ENCODE results near the gene MAPK14. TPM values are rescaled to one million over a fixed set of nuclear protein-coding genes. Genes with fewer than 3 reads are reported as not detected.

Gene MAPK14
- total RNA-seq, 1 experiment from 2014 or later = 60.9 TPM

DNA sequence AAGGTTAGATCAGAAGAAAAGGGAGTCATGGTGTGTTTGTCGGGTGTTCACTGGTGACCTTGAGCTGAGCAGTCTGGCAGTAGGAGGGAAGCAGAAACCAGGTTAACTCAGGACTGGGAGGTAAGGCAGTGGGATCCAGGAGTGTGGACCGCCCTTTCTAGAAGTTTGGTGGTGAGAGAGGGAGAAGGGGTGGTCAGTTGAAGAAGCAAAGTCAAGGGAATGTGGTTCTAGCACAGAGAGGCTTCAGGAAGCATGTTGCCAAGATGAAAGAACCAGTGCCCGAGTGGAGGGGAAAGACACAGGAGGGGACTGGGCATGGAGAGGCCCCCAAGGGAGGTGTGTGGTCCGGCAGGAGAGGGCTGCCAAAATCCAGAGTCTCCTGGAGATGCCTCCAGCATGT lies 106.3 kb downstream of the MAPK14 start:
- TF ChIP-seq, protein P1, sequence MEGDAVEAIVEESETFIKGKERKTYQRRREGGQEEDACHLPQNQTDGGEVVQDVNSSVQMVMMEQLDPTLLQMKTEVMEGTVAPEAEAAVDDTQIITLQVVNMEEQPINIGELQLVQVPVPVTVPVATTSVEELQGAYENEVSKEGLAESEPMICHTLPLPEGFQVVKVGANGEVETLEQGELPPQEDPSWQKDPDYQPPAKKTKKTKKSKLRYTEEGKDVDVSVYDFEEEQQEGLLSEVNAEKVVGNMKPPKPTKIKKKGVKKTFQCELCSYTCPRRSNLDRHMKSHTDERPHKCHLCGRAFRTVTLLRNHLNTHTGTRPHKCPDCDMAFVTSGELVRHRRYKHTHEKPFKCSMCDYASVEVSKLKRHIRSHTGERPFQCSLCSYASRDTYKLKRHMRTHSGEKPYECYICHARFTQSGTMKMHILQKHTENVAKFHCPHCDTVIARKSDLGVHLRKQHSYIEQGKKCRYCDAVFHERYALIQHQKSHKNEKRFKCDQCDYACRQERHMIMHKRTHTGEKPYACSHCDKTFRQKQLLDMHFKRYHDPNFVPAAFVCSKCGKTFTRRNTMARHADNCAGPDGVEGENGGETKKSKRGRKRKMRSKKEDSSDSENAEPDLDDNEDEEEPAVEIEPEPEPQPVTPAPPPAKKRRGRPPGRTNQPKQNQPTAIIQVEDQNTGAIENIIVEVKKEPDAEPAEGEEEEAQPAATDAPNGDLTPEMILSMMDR (IDR thresholded peaks at IDR 0.05; ENCODE audit: unreplicated experiment) = no peak
- Mint-ChIP-seq H3K27ac (ENCODE audit: unreplicated experiment) (no peak overlapping the region), H3K4me1 (ENCODE audit: low read depth, unreplicated experiment) (peaks cover 27% of the 10 kb centered on the region), H3K9me3 (ENCODE audit: low read depth, unreplicated experiment) (no peaks in the 10 kb centered on the region), H3K36me3 (ENCODE audit: insufficient read depth, unreplicated experiment) (peaks cover 54% of the 10 kb centered on the region), H3K4me3 (ENCODE audit: low read depth, unreplicated experiment) (no peak overlapping the region), H3K27me3 (ENCODE audit: unreplicated experiment) (no peaks in the 10 kb centered on the region)
- DNase-seq = no peak
- intact Hi-C loops (cut with micrococcal nuclease; ENCODE audit: unreplicated experiment) = no loop called here
- CTCF ChIA-PET = no interaction called here
- no TSS peak for BruUV-seq (replicated peaks)

DNA sequence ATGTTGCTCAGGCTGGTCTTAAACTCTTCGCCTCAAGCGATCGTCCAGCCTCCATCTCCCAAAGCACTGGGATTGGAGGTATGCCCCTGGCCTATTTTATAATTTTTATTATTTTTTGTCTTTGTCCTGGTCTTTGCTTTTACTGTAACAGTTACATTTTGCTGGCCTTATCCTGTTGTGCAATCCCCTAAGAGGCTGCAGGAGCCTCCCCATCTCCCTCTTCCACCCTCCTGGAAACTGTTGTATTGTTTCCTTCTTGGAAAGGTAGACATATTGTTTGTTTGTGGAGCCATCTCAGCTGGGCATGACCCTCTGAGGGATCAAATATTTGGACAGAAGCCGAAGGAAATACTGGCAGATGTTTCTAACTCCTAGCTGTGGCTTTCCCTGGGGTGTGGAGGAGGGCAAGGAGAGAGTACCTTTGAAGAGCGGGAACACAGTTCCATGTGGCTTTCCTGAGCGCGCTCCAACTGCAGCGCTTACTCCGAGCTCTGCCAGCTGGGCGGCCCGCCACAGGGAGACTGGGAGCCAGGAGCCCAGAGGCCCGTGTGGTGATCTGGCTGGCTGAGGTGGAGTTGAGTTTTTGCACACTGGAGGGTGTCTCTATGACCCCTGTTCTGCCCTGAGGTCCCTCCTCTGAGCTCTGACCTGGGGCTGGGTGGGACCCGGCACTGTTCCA lies 107.6 kb downstream of the MAPK14 start:
- Mint-ChIP-seq H3K27me3 (ENCODE audit: unreplicated experiment) (no peaks in the 10 kb centered on the region), H3K9me3 (ENCODE audit: low read depth, unreplicated experiment) (no peaks in the 10 kb centered on the region), H3K4me3 (ENCODE audit: low read depth, unreplicated experiment) (no peak overlapping the region), H3K4me1 (ENCODE audit: low read depth, unreplicated experiment) (peaks cover 18% of the 10 kb centered on the region), H3K27ac (ENCODE audit: unreplicated experiment) (no peak overlapping the region), H3K36me3 (ENCODE audit: insufficient read depth, unreplicated experiment) (peaks cover 55% of the 10 kb centered on the region)
- CTCF ChIA-PET = no interaction called here
- intact Hi-C loops (cut with micrococcal nuclease; ENCODE audit: unreplicated experiment) = no loop called here
- BruUV-seq (replicated peaks) = no TSS peak
- TF ChIP-seq, protein P1 (IDR thresholded peaks at IDR 0.05; ENCODE audit: unreplicated experiment) = no peak
- DNase-seq = no peak

DNA sequence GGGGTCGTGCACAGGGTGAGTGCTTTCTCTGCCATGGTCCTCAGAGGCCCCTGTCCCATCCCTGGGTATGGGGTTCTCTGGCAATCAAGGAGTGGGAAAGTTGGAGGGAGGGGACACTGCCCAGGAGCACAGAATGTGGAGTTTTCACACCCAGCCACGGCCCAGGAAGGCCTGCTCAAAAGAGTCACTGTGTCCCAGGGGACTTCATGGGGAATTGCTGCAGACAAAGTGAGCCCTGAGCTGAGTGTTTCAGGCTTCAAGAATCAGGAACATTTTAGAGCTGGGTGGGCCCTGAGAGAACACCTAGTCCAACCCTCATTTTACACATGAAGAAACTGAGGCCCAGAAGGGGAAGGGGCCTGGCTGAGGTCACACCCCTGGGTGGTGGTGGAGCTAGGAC lies 108.4 kb downstream of the MAPK14 start:
- TF ChIP-seq, protein P1 (IDR thresholded peaks at IDR 0.05; ENCODE audit: unreplicated experiment) = no peak
- intact Hi-C loops (cut with micrococcal nuclease; ENCODE audit: unreplicated experiment) = no loop called here
- H3K4me3 Mint-ChIP-seq (ENCODE audit: low read depth, unreplicated experiment) = no peak overlapping the region
- no peak for DNase-seq
- no TSS peak for BruUV-seq (replicated peaks)
- no peak overlapping the region for H3K27ac Mint-ChIP-seq (ENCODE audit: unreplicated experiment)
- no peaks in the 10 kb centered on the region for H3K27me3 Mint-ChIP-seq (ENCODE audit: unreplicated experiment)
- H3K9me3 Mint-ChIP-seq (ENCODE audit: low read depth, unreplicated experiment) = no peaks in the 10 kb centered on the region
- peaks cover 18% of the 10 kb centered on the region for H3K4me1 Mint-ChIP-seq (ENCODE audit: low read depth, unreplicated experiment)
- peaks cover 50% of the 10 kb centered on the region for H3K36me3 Mint-ChIP-seq (ENCODE audit: insufficient read depth, unreplicated experiment)
- CTCF ChIA-PET = no interaction called here

DNA sequence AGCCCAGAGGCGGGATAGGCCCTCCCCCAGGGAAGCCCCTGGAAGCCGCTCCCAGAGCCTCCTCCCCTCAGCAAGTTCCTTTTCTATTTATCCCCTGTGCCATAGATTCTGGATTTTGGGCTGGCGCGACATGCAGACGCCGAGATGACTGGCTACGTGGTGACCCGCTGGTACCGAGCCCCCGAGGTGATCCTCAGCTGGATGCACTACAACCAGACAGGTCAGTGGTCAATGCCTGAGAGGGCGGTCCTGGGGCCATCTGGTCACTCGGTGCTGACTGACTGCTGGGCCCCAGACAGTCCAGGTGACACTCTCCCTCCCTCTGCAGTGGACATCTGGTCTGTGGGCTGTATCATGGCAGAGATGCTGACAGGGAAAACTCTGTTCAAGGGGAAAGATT lies 108.9 kb downstream of the MAPK14 start:
- no peaks in the 10 kb centered on the region for H3K27me3 Mint-ChIP-seq (ENCODE audit: unreplicated experiment)
- TF ChIP-seq, protein P1 (IDR thresholded peaks at IDR 0.05; ENCODE audit: unreplicated experiment) = no peak
- CTCF ChIA-PET = no interaction called here
- peaks cover 45% of the 10 kb centered on the region for H3K36me3 Mint-ChIP-seq (ENCODE audit: insufficient read depth, unreplicated experiment)
- no peak overlapping the region for H3K4me3 Mint-ChIP-seq (ENCODE audit: low read depth, unreplicated experiment)
- intact Hi-C loops (cut with micrococcal nuclease; ENCODE audit: unreplicated experiment) = no loop called here
- H3K27ac Mint-ChIP-seq (ENCODE audit: unreplicated experiment) = no peak overlapping the region
- H3K9me3 Mint-ChIP-seq (ENCODE audit: low read depth, unreplicated experiment) = no peaks in the 10 kb centered on the region
- no TSS peak for BruUV-seq (replicated peaks)
- DNase-seq = no peak
- peaks cover 18% of the 10 kb centered on the region for H3K4me1 Mint-ChIP-seq (ENCODE audit: low read depth, unreplicated experiment)
